ENCODE data around the gene ADAP1. TPM values are rescaled to one million over a fixed set of nuclear protein-coding genes. Genes with fewer than 3 reads are reported as not detected.

The ADAP1 gene
- total RNA-seq, 1 experiment from 2014 or later = 77.6 TPM

GRCh38 chr7:916291-916941, 38.1 kb downstream of the ADAP1 start:
- intact Hi-C loops (cut with micrococcal nuclease; ENCODE audit: unreplicated experiment) = no loop called here
- no peaks in the 10 kb centered on the region for H3K27me3 Mint-ChIP-seq (ENCODE audit: insufficient read depth, unreplicated experiment)
- H3K4me3 ChIP-seq (ENCODE audit: low read depth, low read length) = no peak overlapping the region
- BruUV-seq (replicated peaks) = no TSS peak
- TF ChIP-seq, protein P1, sequence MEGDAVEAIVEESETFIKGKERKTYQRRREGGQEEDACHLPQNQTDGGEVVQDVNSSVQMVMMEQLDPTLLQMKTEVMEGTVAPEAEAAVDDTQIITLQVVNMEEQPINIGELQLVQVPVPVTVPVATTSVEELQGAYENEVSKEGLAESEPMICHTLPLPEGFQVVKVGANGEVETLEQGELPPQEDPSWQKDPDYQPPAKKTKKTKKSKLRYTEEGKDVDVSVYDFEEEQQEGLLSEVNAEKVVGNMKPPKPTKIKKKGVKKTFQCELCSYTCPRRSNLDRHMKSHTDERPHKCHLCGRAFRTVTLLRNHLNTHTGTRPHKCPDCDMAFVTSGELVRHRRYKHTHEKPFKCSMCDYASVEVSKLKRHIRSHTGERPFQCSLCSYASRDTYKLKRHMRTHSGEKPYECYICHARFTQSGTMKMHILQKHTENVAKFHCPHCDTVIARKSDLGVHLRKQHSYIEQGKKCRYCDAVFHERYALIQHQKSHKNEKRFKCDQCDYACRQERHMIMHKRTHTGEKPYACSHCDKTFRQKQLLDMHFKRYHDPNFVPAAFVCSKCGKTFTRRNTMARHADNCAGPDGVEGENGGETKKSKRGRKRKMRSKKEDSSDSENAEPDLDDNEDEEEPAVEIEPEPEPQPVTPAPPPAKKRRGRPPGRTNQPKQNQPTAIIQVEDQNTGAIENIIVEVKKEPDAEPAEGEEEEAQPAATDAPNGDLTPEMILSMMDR (IDR thresholded peaks at IDR 0.05; ENCODE audit: insufficient read depth in 1 of 2, low read depth in 1 of 2, low read length in 1 of 2, severe bottlenecking in 1 of 2, unreplicated experiment in 1 of 2) = no peak
- no peaks in the 10 kb centered on the region; the same call in 1 of the 2 replicates for H3K36me3 ChIP-seq (ENCODE audit: control insufficient read depth, insufficient read depth, low read length)
- ChIA-PET POLR2A (no interaction called here), CTCF (no interaction called here)
- H3K9me3 ChIP-seq = no peaks in the 10 kb centered on the region
- no peak for DNase-seq
- no peak overlapping the region for H3K4me3 Mint-ChIP-seq (ENCODE audit: unreplicated experiment)
- no peaks in the 10 kb centered on the region for H3K27me3 ChIP-seq (replicated peaks; ENCODE audit: control insufficient read depth, insufficient read depth, low read length)
- no peaks in the 10 kb centered on the region for H3K4me1 ChIP-seq
- peaks cover 6% of the 10 kb centered on the region for H3K4me1 Mint-ChIP-seq (ENCODE audit: low read depth, unreplicated experiment)
- no peaks in the 10 kb centered on the region for H3K9me3 Mint-ChIP-seq (ENCODE audit: unreplicated experiment)
- peaks cover 34% of the 10 kb centered on the region for H3K36me3 Mint-ChIP-seq (ENCODE audit: insufficient read depth, unreplicated experiment)
- no peak overlapping the region for H3K27ac Mint-ChIP-seq (ENCODE audit: unreplicated experiment)

DNA sequence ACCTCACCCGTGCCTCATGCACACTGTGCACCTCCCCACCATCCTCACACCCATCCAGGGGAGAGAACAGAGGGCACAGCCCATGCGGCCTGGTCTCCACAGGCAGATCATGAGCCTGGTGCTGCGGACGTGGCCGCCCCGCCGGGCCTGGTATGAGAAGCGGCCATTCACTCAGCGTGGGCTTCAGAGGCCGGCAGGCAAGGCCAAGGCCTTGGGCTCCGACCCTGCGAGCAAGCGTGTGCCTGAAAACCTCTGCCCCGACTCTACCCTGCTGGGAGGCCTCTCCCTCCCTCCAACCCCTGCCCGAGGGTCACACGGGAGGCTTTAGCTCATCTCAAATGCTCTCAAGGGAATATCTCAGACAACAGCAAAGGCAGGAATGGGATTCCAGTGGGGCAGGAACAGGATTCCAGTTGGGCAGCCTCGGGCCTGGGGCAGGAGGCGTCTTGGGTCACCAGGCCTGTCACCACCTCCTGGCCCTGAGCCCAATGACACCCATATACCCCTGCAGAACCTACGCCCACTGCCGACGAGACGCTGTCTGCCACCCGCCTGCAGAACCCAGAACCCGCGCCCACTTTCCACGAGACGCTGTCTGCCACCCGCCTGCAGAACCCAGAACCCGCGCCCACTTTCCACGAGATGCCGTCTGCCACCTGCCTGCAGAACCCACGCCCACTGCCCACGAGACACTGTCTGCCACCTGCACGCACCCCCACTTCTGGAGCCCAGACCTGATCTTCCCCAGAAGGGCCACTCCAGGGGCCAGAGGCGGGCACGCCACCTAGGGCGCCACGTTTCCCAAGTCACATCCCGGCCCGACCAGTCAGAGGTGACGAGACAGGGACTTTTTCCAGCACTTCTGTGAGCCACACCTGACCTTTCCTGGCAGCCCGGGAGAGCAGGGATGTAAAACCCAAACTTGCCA, 38.9 kb downstream of the ADAP1 start:
- no peak for DNase-seq
- peaks cover 6% of the 10 kb centered on the region for H3K4me1 Mint-ChIP-seq (ENCODE audit: low read depth, unreplicated experiment)
- H3K36me3 Mint-ChIP-seq (ENCODE audit: insufficient read depth, unreplicated experiment) = peaks cover 26% of the 10 kb centered on the region
- H3K27ac Mint-ChIP-seq (ENCODE audit: unreplicated experiment) = no peak overlapping the region
- Histone ChIP-seq H3K4me3 (ENCODE audit: low read depth, low read length) (no peak overlapping the region), H3K9me3 (no peaks in the 10 kb centered on the region), H3K27me3 (replicated peaks; ENCODE audit: control insufficient read depth, insufficient read depth, low read length) (no peaks in the 10 kb centered on the region), H3K4me1 (no peaks in the 10 kb centered on the region), H3K36me3 (ENCODE audit: control insufficient read depth, insufficient read depth, low read length) (no peaks in the 10 kb centered on the region; the same call in 1 of the 2 replicates)
- TF ChIP-seq, protein P1 (IDR thresholded peaks at IDR 0.05; ENCODE audit: insufficient read depth in 1 of 2, low read depth in 1 of 2, low read length in 1 of 2, severe bottlenecking in 1 of 2, unreplicated experiment in 1 of 2) = no peak
- intact Hi-C loops (cut with micrococcal nuclease; ENCODE audit: unreplicated experiment) = no loop called here
- no peaks in the 10 kb centered on the region for H3K9me3 Mint-ChIP-seq (ENCODE audit: unreplicated experiment)
- ChIA-PET POLR2A (no interaction called here), CTCF (no interaction called here)
- H3K4me3 Mint-ChIP-seq (ENCODE audit: unreplicated experiment) = no peak overlapping the region
- BruUV-seq (replicated peaks) = no TSS peak
- no peaks in the 10 kb centered on the region for H3K27me3 Mint-ChIP-seq (ENCODE audit: insufficient read depth, unreplicated experiment)

GRCh38 chr7:914521-915194, 39.8 kb downstream of the ADAP1 start:
- ChIA-PET CTCF (no interaction called here), POLR2A (no interaction called here)
- H3K4me3 Mint-ChIP-seq (ENCODE audit: unreplicated experiment) = no peak overlapping the region
- no peaks in the 10 kb centered on the region for H3K9me3 Mint-ChIP-seq (ENCODE audit: unreplicated experiment)
- H3K9me3 ChIP-seq = no peaks in the 10 kb centered on the region
- H3K4me1 Mint-ChIP-seq (ENCODE audit: low read depth, unreplicated experiment) = peaks cover 6% of the 10 kb centered on the region
- TF ChIP-seq, protein P1 (IDR thresholded peaks at IDR 0.05; ENCODE audit: insufficient read depth in 1 of 2, low read depth in 1 of 2, low read length in 1 of 2, severe bottlenecking in 1 of 2, unreplicated experiment in 1 of 2) = no peak
- DNase-seq = no peak
- H3K27me3 ChIP-seq (replicated peaks; ENCODE audit: control insufficient read depth, insufficient read depth, low read length) = no peaks in the 10 kb centered on the region
- H3K4me3 ChIP-seq (ENCODE audit: low read depth, low read length) = no peak overlapping the region
- no TSS peak for BruUV-seq (replicated peaks)
- peaks cover 24% of the 10 kb centered on the region for H3K36me3 Mint-ChIP-seq (ENCODE audit: insufficient read depth, unreplicated experiment)
- no peak overlapping the region for H3K27ac Mint-ChIP-seq (ENCODE audit: unreplicated experiment)
- no peaks in the 10 kb centered on the region; the same call in 1 of the 2 replicates for H3K36me3 ChIP-seq (ENCODE audit: control insufficient read depth, insufficient read depth, low read length)
- intact Hi-C loops (cut with micrococcal nuclease; ENCODE audit: unreplicated experiment) = loop anchor here (5.0 kb wide), 1 partner anchor 33 kb away; no protein-coding TSS in a partner anchor
- H3K27me3 Mint-ChIP-seq (ENCODE audit: insufficient read depth, unreplicated experiment) = no peaks in the 10 kb centered on the region
- no peaks in the 10 kb centered on the region for H3K4me1 ChIP-seq

Data from Caco-2 (cell line).